Panc1 (cell line): ENCODE results near the gene LILRB4. TPM values are rescaled to one million over a fixed set of nuclear protein-coding genes. Genes with fewer than 3 reads are reported as not detected.
"Not testable (repeated sequence)": the region's sequence is repeated elsewhere in the genome, so short reads cannot be mapped to it uniquely, and the experiment has no call there.

ENCODE experiments used
- ATAC-seq: fragments of 200-7000 bp; cut with Tn5 transposase; 2 replicates; pipeline ENCODE4 v1.9.1; 2020; ENCODE audit warnings: mild to moderate bottlenecking, moderate library complexity
- BruUV-seq: library from RNA; stranded (reverse); fragments of 400-500 nt; replicated peaks from 2 replicates; lab custom pipeline; 2021; lab: Mats Ljungman, UMichigan
- CTCF ChIA-PET: fragments of 300-600 bp; sonication (Branson Sonifier 250); formaldehyde crosslinking; loops from one replicate; lab custom pipeline; 2022; ENCODE audit warnings: antibody characterized with exemption; lab: Charles Lee
- POLR2A ChIA-PET: fragments of 300-600 bp; sonication (Branson Sonifier 250); formaldehyde crosslinking; loops from one replicate; lab custom pipeline; 2022; ENCODE audit warnings: antibody characterized with exemption; lab: Charles Lee
- DNase-seq: peaks from one replicate; pipeline ENCODE4 v3.0.0-alpha.2; 2010; ENCODE audit warnings: low read depth, low spot score
- H3K27ac ChIP-seq: 2 replicates; pipeline ENCODE4 v1.5.1; 2011; ENCODE audit warnings: mild to moderate bottlenecking, low read length, inconsistent platforms
- H3K27me3 ChIP-seq: fragments of 200-500 bp; sonication (Bioruptor generic); 2 replicates; pipeline ENCODE4 v1.6.0; 2014; ENCODE audit warnings: low read length, inconsistent platforms; ENCODE audit not compliant: control insufficient read depth, insufficient read depth
- H3K36me3 ChIP-seq: fragments of 200-500 bp; sonication (Bioruptor generic); 2 replicates; pipeline ENCODE4 v1.5.1; 2014; ENCODE audit warnings: inconsistent platforms, mild to moderate bottlenecking, low read length, moderate library complexity; ENCODE audit not compliant: control insufficient read depth, insufficient read depth
- H3K4me1 ChIP-seq: 2 replicates; pipeline ENCODE4 v1.5.1; 2011; ENCODE audit warnings: inconsistent platforms, mild to moderate bottlenecking, low read length, moderate library complexity; ENCODE audit not compliant: control insufficient read depth, insufficient read depth
- H3K4me3 ChIP-seq, 2 experiments: 2 replicates each; pipeline ENCODE4 v1.5.1; 2011 to 2012; ENCODE audit warnings: low read depth in 2 of 2, low read length in 2 of 2, mild to moderate bottlenecking in 2 of 2, inconsistent platforms in 1 of 2, moderate library complexity in 1 of 2
- H3K9me3 ChIP-seq: fragments of 200-500 bp; sonication (Bioruptor generic); 2 replicates; pipeline ENCODE4 v1.5.1; 2014; ENCODE audit warnings: low read depth, mild to moderate bottlenecking, inconsistent platforms, low read length, moderate library complexity; ENCODE audit not compliant: control insufficient read depth, insufficient read depth
- POLR2AphosphoS5 ChIP-seq: IDR thresholded peaks from 2 replicates; pipeline ENCODE4 v1.6.1; 2012; ENCODE audit warnings: mild to moderate bottlenecking, low read depth, low read length, moderate library complexity
- SIN3A ChIP-seq: IDR thresholded peaks from 2 replicates; pipeline ENCODE4 v1.6.1; 2012; ENCODE audit warnings: low read depth, mild to moderate bottlenecking, low read length, moderate library complexity, borderline replicate concordance; ENCODE audit not compliant: insufficient read depth
- TCF7L2 ChIP-seq: IDR thresholded peaks from 2 replicates; pipeline ENCODE4 v1.6.1; 2011; ENCODE audit warnings: mild to moderate bottlenecking, low read depth, low read length, inconsistent platforms
- in situ Hi-C: cut with HindIII; loops from 2 replicates; pipeline ENCODE4 v1.10.0; 2016; ENCODE audit warnings: low sequenced_read_pairs, low pct_unique_long_range_greater_than_20kb
- intact Hi-C: fragments of 100-400 bp; cut with micrococcal nuclease; formaldehyde crosslinking; loops from one replicate; pipeline ENCODE4 v1.10.0; 2022; ENCODE audit not compliant: unreplicated experiment
- total RNA-seq: library from RNA; stranded (reverse); gene quantifications from one replicate; pipeline ENCODE4 v1.2.1, GENCODE V29; 2021; ENCODE audit not compliant: unreplicated experiment
- TF ChIP-seq, protein P1 (sequence below): fragments of 450-650 bp; IDR thresholded peaks from 2 replicates; pipeline ENCODE4 v1.5.1; 2017; ENCODE audit warnings: mild to moderate bottlenecking
- TF ChIP-seq, protein P2 (sequence below), 2 experiments: IDR thresholded peaks; 2 replicates each; pipeline ENCODE4 v1.6.1; 2011 to 2012; ENCODE audit warnings: low read depth in 2 of 2, control low read depth in 1 of 2, low read length in 1 of 2, mild to moderate bottlenecking in 1 of 2, moderate library complexity in 1 of 2; ENCODE audit not compliant: insufficient read depth in 1 of 2

Gene LILRB4
- total RNA-seq, 1 experiment from 2014 or later, result not detected

DNA sequence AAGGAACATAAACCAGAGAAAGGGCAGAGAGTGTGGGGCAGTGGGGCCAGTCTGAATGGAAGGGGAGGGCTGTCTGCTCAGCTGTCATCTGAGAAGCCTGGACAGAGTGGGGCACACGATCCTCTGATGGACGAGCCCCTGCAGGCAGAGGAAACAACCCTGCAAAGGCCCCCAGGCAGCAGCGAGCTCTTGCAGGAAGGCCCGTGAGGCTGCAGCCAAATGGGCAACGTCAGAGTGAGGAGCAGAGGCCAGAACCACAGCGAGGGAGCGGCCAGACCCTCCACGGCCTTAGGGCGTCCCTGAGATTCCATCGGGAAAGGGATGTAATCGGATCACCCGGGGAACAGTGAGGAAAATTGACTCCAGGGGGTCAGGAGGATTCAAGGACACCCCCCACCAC lies 26.7 kb upstream of the LILRB4 start:
- H3K27me3 ChIP-seq, H3K36me3 ChIP-seq, DNase-seq, H3K4me3 ChIP-seq, H3K9me3 ChIP-seq, in situ Hi-C loops, H3K27ac ChIP-seq, BruUV-seq, intact Hi-C loops, ATAC-seq, CTCF ChIA-PET, H3K4me1 ChIP-seq: not testable (repeated sequence)
- POLR2A ChIA-PET, result interaction anchor here (0.5 kb wide), 1 partner anchor 16 kb away, joined by 3 read pairs; no protein-coding TSS in a partner anchor

- no TSS peak for BruUV-seq
- Histone ChIP-seq H3K9me3 (no peaks in the 10 kb centered on the region), H3K27me3 (peaks cover 3% of the 10 kb centered on the region; the same call in 1 of the 2 replicates), H3K27ac (no peak overlapping the region), H3K36me3 (no peaks in the 10 kb centered on the region), H3K4me1 (no peaks in the 10 kb centered on the region), H3K4me3 (no peak overlapping the region)
- no peak for TF ChIP-seq POLR2AphosphoS5
- TF ChIP-seq, protein P1, sequence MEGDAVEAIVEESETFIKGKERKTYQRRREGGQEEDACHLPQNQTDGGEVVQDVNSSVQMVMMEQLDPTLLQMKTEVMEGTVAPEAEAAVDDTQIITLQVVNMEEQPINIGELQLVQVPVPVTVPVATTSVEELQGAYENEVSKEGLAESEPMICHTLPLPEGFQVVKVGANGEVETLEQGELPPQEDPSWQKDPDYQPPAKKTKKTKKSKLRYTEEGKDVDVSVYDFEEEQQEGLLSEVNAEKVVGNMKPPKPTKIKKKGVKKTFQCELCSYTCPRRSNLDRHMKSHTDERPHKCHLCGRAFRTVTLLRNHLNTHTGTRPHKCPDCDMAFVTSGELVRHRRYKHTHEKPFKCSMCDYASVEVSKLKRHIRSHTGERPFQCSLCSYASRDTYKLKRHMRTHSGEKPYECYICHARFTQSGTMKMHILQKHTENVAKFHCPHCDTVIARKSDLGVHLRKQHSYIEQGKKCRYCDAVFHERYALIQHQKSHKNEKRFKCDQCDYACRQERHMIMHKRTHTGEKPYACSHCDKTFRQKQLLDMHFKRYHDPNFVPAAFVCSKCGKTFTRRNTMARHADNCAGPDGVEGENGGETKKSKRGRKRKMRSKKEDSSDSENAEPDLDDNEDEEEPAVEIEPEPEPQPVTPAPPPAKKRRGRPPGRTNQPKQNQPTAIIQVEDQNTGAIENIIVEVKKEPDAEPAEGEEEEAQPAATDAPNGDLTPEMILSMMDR, result no peak
- TF ChIP-seq, protein P2, sequence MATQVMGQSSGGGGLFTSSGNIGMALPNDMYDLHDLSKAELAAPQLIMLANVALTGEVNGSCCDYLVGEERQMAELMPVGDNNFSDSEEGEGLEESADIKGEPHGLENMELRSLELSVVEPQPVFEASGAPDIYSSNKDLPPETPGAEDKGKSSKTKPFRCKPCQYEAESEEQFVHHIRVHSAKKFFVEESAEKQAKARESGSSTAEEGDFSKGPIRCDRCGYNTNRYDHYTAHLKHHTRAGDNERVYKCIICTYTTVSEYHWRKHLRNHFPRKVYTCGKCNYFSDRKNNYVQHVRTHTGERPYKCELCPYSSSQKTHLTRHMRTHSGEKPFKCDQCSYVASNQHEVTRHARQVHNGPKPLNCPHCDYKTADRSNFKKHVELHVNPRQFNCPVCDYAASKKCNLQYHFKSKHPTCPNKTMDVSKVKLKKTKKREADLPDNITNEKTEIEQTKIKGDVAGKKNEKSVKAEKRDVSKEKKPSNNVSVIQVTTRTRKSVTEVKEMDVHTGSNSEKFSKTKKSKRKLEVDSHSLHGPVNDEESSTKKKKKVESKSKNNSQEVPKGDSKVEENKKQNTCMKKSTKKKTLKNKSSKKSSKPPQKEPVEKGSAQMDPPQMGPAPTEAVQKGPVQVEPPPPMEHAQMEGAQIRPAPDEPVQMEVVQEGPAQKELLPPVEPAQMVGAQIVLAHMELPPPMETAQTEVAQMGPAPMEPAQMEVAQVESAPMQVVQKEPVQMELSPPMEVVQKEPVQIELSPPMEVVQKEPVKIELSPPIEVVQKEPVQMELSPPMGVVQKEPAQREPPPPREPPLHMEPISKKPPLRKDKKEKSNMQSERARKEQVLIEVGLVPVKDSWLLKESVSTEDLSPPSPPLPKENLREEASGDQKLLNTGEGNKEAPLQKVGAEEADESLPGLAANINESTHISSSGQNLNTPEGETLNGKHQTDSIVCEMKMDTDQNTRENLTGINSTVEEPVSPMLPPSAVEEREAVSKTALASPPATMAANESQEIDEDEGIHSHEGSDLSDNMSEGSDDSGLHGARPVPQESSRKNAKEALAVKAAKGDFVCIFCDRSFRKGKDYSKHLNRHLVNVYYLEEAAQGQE (IDR thresholded peaks at IDR 0.05; ENCODE audit: insufficient read depth in 1 of 2, low read depth in 2 of 2, low read length in 1 of 2), result no peak
- no peak for TF ChIP-seq TCF7L2
- no peak for TF ChIP-seq SIN3A
- ChIA-PET POLR2A (no interaction called here), CTCF (no interaction called here)
- ATAC-seq (no peak), DNase-seq (no peak)
- intact Hi-C loops (no loop called here), in situ Hi-C loops (no loop called here)
Observed at GRCh38 chr19:54638683-54639082, 24.1 kb upstream of the LILRB4 start.

DNA sequence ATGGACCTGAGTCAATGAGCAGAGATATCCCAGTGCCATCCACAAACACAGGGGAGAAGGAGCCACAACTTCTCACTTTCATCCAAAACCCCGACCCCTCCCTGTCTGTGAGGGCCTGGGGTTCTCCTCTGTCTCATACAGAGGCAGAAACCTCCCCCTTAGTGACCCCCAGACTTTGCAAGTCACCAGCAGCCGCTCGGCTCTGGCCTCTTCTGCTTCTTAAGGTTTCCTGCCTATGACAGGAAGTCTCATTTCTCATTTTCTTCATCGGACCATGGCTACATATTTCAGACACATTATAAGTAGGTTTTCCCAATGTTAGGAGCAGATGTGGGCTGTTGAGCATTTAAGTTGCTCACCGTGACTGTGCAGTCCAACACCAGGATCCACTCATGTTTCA lies 19.8 kb upstream of the LILRB4 start:
- CTCF ChIA-PET, H3K4me3 ChIP-seq, POLR2A ChIA-PET, H3K36me3 ChIP-seq, H3K9me3 ChIP-seq, intact Hi-C loops, BruUV-seq, H3K27ac ChIP-seq, ATAC-seq, in situ Hi-C loops, DNase-seq, H3K4me1 ChIP-seq: not testable (repeated sequence)
- peaks cover 14% of the 10 kb centered on the region for H3K27me3 ChIP-seq

DNA sequence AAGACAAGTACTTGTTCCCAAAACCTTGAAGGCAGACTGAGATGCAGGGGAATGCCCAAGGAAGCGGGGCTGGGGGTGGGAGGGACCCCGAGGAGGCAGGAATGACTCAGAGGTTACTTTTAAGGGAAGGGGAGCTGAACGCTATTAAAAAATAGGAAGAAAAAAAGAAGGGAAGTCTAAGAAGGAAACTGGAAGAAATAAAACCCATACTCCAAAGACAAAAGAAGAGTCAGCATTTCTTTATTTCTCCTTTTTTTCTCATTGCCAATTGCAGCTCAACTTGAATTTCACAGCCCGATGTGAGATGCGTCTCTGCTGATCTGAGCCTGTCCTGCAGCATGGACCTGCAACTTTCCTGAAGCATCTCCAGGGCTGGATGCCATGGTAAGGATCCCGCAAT lies 19.2 kb upstream of the LILRB4 start:
- H3K4me1 ChIP-seq, H3K9me3 ChIP-seq, POLR2A ChIA-PET, ATAC-seq, BruUV-seq, H3K36me3 ChIP-seq, H3K4me3 ChIP-seq, DNase-seq, H3K27ac ChIP-seq, in situ Hi-C loops, CTCF ChIA-PET, intact Hi-C loops: not testable (repeated sequence)
- H3K27me3 ChIP-seq, result peaks cover 16% of the 10 kb centered on the region
